Panc1 (cell line): Measurements from ENCODE around the gene SMARCAD1. TPM values are rescaled to one million over a fixed set of nuclear protein-coding genes. Genes with fewer than 3 reads are reported as not detected.

ENCODE experiments used
- ATAC-seq: fragments of 200-7000 bp; cut with Tn5 transposase; 2 replicates; pipeline ENCODE4 v1.9.1; 2020; ENCODE audit warnings: mild to moderate bottlenecking, moderate library complexity
- BruUV-seq: library from RNA; stranded (reverse); fragments of 400-500 nt; replicated peaks from 2 replicates; lab custom pipeline; 2021; lab: Mats Ljungman, UMichigan
- CTCF ChIA-PET: fragments of 300-600 bp; sonication (Branson Sonifier 250); formaldehyde crosslinking; loops from one replicate; lab custom pipeline; 2022; ENCODE audit warnings: antibody characterized with exemption; lab: Charles Lee
- POLR2A ChIA-PET: fragments of 300-600 bp; sonication (Branson Sonifier 250); formaldehyde crosslinking; loops from one replicate; lab custom pipeline; 2022; ENCODE audit warnings: antibody characterized with exemption; lab: Charles Lee
- DNase-seq: peaks from one replicate; pipeline ENCODE4 v3.0.0-alpha.2; 2010; ENCODE audit warnings: low read depth, low spot score
- H3K27ac ChIP-seq: 2 replicates; pipeline ENCODE4 v1.5.1; 2011; ENCODE audit warnings: mild to moderate bottlenecking, low read length, inconsistent platforms
- H3K27me3 ChIP-seq: fragments of 200-500 bp; sonication (Bioruptor generic); 2 replicates; pipeline ENCODE4 v1.6.0; 2014; ENCODE audit warnings: low read length, inconsistent platforms; ENCODE audit not compliant: control insufficient read depth, insufficient read depth
- H3K36me3 ChIP-seq: fragments of 200-500 bp; sonication (Bioruptor generic); 2 replicates; pipeline ENCODE4 v1.5.1; 2014; ENCODE audit warnings: inconsistent platforms, mild to moderate bottlenecking, low read length, moderate library complexity; ENCODE audit not compliant: control insufficient read depth, insufficient read depth
- H3K4me1 ChIP-seq: 2 replicates; pipeline ENCODE4 v1.5.1; 2011; ENCODE audit warnings: inconsistent platforms, mild to moderate bottlenecking, low read length, moderate library complexity; ENCODE audit not compliant: control insufficient read depth, insufficient read depth
- H3K4me3 ChIP-seq, 2 experiments: 2 replicates each; pipeline ENCODE4 v1.5.1; 2011 to 2012; ENCODE audit warnings: low read depth in 2 of 2, low read length in 2 of 2, mild to moderate bottlenecking in 2 of 2, inconsistent platforms in 1 of 2, moderate library complexity in 1 of 2
- H3K9me3 ChIP-seq: fragments of 200-500 bp; sonication (Bioruptor generic); 2 replicates; pipeline ENCODE4 v1.5.1; 2014; ENCODE audit warnings: low read depth, mild to moderate bottlenecking, inconsistent platforms, low read length, moderate library complexity; ENCODE audit not compliant: control insufficient read depth, insufficient read depth
- POLR2AphosphoS5 ChIP-seq: IDR thresholded peaks from 2 replicates; pipeline ENCODE4 v1.6.1; 2012; ENCODE audit warnings: mild to moderate bottlenecking, low read depth, low read length, moderate library complexity
- SIN3A ChIP-seq: IDR thresholded peaks from 2 replicates; pipeline ENCODE4 v1.6.1; 2012; ENCODE audit warnings: low read depth, mild to moderate bottlenecking, low read length, moderate library complexity, borderline replicate concordance; ENCODE audit not compliant: insufficient read depth
- TCF7L2 ChIP-seq: IDR thresholded peaks from 2 replicates; pipeline ENCODE4 v1.6.1; 2011; ENCODE audit warnings: mild to moderate bottlenecking, low read depth, low read length, inconsistent platforms
- in situ Hi-C: cut with HindIII; loops from 2 replicates; pipeline ENCODE4 v1.10.0; 2016; ENCODE audit warnings: low sequenced_read_pairs, low pct_unique_long_range_greater_than_20kb
- intact Hi-C: fragments of 100-400 bp; cut with micrococcal nuclease; formaldehyde crosslinking; loops from one replicate; pipeline ENCODE4 v1.10.0; 2022; ENCODE audit not compliant: unreplicated experiment
- total RNA-seq: library from RNA; stranded (reverse); gene quantifications from one replicate; pipeline ENCODE4 v1.2.1, GENCODE V29; 2021; ENCODE audit not compliant: unreplicated experiment
- TF ChIP-seq, protein P1 (sequence below): fragments of 450-650 bp; IDR thresholded peaks from 2 replicates; pipeline ENCODE4 v1.5.1; 2017; ENCODE audit warnings: mild to moderate bottlenecking
- TF ChIP-seq, protein P2 (sequence below), 2 experiments: IDR thresholded peaks; 2 replicates each; pipeline ENCODE4 v1.6.1; 2011 to 2012; ENCODE audit warnings: low read depth in 2 of 2, control low read depth in 1 of 2, low read length in 1 of 2, mild to moderate bottlenecking in 1 of 2, moderate library complexity in 1 of 2; ENCODE audit not compliant: insufficient read depth in 1 of 2

Gene SMARCAD1
- total RNA-seq, 1 experiment from 2014 or later: 20.7 TPM

DNA sequence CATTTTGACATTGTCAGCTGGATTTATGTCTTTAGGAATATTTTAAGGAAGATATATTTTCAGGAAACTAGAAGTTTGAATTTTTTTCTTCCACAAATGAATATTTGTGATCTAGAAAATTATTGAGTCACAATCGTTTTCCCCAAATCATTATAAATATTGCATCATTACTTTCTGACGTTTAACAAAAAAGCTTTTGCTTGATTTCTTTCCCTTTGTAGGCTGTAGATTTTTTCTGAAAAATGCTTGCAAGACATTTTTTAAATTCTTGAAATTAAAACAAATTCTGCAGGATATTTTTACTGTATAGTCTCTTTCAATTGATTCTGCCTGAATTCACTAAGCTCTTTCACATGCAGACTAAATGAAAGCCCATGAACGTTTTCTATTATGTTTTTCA, 4.9 kb upstream of the SMARCAD1 start:
- H3K27ac ChIP-seq: no peak overlapping the region
- in situ Hi-C loops: no loop called here
- no peaks in the 10 kb centered on the region; the same call in 1 of the 2 replicates for H3K36me3 ChIP-seq
- no peaks in the 10 kb centered on the region for H3K4me1 ChIP-seq
- intact Hi-C loops: no loop called here
- DNase-seq (no peak), ATAC-seq (no peak)
- ChIA-PET CTCF (no interaction called here), POLR2A (no interaction called here)
- TF ChIP-seq SIN3A: no peak
- TF ChIP-seq, protein P1, sequence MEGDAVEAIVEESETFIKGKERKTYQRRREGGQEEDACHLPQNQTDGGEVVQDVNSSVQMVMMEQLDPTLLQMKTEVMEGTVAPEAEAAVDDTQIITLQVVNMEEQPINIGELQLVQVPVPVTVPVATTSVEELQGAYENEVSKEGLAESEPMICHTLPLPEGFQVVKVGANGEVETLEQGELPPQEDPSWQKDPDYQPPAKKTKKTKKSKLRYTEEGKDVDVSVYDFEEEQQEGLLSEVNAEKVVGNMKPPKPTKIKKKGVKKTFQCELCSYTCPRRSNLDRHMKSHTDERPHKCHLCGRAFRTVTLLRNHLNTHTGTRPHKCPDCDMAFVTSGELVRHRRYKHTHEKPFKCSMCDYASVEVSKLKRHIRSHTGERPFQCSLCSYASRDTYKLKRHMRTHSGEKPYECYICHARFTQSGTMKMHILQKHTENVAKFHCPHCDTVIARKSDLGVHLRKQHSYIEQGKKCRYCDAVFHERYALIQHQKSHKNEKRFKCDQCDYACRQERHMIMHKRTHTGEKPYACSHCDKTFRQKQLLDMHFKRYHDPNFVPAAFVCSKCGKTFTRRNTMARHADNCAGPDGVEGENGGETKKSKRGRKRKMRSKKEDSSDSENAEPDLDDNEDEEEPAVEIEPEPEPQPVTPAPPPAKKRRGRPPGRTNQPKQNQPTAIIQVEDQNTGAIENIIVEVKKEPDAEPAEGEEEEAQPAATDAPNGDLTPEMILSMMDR: no peak
- TF ChIP-seq, protein P2, sequence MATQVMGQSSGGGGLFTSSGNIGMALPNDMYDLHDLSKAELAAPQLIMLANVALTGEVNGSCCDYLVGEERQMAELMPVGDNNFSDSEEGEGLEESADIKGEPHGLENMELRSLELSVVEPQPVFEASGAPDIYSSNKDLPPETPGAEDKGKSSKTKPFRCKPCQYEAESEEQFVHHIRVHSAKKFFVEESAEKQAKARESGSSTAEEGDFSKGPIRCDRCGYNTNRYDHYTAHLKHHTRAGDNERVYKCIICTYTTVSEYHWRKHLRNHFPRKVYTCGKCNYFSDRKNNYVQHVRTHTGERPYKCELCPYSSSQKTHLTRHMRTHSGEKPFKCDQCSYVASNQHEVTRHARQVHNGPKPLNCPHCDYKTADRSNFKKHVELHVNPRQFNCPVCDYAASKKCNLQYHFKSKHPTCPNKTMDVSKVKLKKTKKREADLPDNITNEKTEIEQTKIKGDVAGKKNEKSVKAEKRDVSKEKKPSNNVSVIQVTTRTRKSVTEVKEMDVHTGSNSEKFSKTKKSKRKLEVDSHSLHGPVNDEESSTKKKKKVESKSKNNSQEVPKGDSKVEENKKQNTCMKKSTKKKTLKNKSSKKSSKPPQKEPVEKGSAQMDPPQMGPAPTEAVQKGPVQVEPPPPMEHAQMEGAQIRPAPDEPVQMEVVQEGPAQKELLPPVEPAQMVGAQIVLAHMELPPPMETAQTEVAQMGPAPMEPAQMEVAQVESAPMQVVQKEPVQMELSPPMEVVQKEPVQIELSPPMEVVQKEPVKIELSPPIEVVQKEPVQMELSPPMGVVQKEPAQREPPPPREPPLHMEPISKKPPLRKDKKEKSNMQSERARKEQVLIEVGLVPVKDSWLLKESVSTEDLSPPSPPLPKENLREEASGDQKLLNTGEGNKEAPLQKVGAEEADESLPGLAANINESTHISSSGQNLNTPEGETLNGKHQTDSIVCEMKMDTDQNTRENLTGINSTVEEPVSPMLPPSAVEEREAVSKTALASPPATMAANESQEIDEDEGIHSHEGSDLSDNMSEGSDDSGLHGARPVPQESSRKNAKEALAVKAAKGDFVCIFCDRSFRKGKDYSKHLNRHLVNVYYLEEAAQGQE (IDR thresholded peaks at IDR 0.05; ENCODE audit: insufficient read depth in 1 of 2, low read depth in 2 of 2, low read length in 1 of 2): no peak
- no peak for TF ChIP-seq POLR2AphosphoS5
- TF ChIP-seq TCF7L2: no peak
- BruUV-seq: no TSS peak
- H3K9me3 ChIP-seq: no peaks in the 10 kb centered on the region
- no peaks in the 10 kb centered on the region for H3K27me3 ChIP-seq
- H3K4me3 ChIP-seq: no peak overlapping the region

DNA sequence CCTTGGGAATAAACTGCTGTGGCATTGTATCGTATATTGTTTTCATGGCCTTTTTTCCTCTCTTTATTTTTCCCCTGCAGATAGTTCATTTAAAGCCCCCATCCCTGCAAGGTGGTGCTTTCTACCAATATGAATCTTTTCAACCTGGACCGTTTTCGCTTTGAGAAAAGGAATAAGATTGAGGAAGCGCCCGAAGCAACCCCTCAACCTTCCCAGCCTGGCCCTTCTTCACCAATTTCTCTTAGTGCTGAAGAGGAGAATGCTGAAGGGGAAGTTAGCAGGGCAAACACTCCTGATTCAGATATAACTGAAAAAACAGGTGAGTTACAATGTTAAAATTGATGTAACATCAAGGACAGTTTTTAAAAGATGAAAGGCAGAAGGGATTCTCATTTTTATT, 601 bp downstream of the SMARCAD1 start:
- intact Hi-C loops: no loop called here
- peak overlapping the region; percentile 88 for H3K27ac ChIP-seq
- POLR2A ChIA-PET: no interaction called here

More for the DNA sequence above, 601 bp downstream of the SMARCAD1 start:
- BruUV-seq: TSS peak; percentile 63
- TF ChIP-seq SIN3A (no peak), POLR2AphosphoS5 (no peak), TCF7L2 (no peak)
- TF ChIP-seq, protein P2 (IDR thresholded peaks at IDR 0.05; ENCODE audit: insufficient read depth in 1 of 2, low read depth in 2 of 2, low read length in 1 of 2): no peak
- no peak for DNase-seq
- CTCF ChIA-PET: no interaction called here
- Histone ChIP-seq H3K4me3 (peak overlapping the region; percentile 69 to 80), H3K4me1 (peaks cover 14% of the 10 kb centered on the region), H3K9me3 (no peaks in the 10 kb centered on the region), H3K36me3 (peaks cover 14% of the 10 kb centered on the region), H3K27me3 (no peaks in the 10 kb centered on the region)
- in situ Hi-C loops: no loop called here
- no peak; the same call in 1 of the 2 replicates for ATAC-seq
